ENCODE data around the gene OR2J1.
"Not testable (repeated sequence)": the region's sequence is repeated elsewhere in the genome, so short reads cannot be mapped to it uniquely, and the experiment has no call there.

The OR2J1 gene

DNA sequence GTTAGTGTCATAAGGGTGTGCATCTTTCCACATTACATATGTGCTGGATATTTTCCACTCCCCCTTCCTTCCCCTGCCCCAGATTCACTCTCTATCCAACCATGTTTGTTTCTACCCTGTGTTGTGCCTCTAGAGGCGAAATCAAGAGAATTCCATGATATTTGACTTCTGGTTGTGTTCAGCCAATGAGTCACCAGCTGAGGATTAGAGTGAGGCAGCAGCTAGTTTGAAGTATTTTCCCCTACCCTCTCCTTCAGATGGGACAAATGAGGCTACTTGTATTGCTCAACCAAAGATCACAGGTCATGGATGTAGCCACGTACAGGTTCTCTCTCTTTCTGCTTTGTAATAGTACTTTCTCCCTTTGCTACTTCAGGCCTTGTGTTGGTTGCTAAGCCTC lies 46.9 kb downstream of the OR2J1 start:
- no CpG with 5 or more reads among the region's 2 CpGs for WGBS (ENCODE audit: extremely low coverage, insufficient coverage, low lambda C conversion rate)
- H2BK5ac ChIP-seq (ENCODE audit: low read length), result no peak overlapping the region
- H3K4me3 ChIP-seq (ENCODE audit: low read length), result no peak overlapping the region
- no peak overlapping the region for H3K4me2 ChIP-seq (ENCODE audit: low read length)
- no peak overlapping the region for H2BK15ac ChIP-seq (replicated peaks; ENCODE audit: low read depth)
- H3K23ac ChIP-seq (ENCODE audit: low read length), result no peak overlapping the region
- H3K4me1 ChIP-seq (ENCODE audit: control insufficient read depth, low read depth, low read length), result no peaks in the 10 kb centered on the region
- H3K56ac ChIP-seq (ENCODE audit: low read length), result no peak overlapping the region
- H4K8ac ChIP-seq (ENCODE audit: low read depth, low read length), result no peak overlapping the region
- H3K36me3 ChIP-seq (ENCODE audit: control insufficient read depth, insufficient read depth, low read length), result no peaks in the 10 kb centered on the region
- H3K79me1 ChIP-seq (ENCODE audit: low read length), result no peaks in the 10 kb centered on the region
- no peak overlapping the region for H3K18ac ChIP-seq (ENCODE audit: low read length)
- no peak overlapping the region for H3K9ac ChIP-seq (ENCODE audit: low read length)
- H3K4ac ChIP-seq (ENCODE audit: low read depth, low read length), result no peak overlapping the region
- peak; percentile 15 for DNase-seq
- H4K5ac ChIP-seq (ENCODE audit: low read length), result no peak overlapping the region
- H2BK120ac ChIP-seq (ENCODE audit: low read depth, low read length), result no peak overlapping the region
- H2AK5ac ChIP-seq (ENCODE audit: low read length), result no peak overlapping the region
- no peak overlapping the region for H3K27ac ChIP-seq (ENCODE audit: low read depth, low read length)
- no peaks in the 10 kb centered on the region for H3K79me2 ChIP-seq (ENCODE audit: control insufficient read depth, insufficient read depth, low read length)
- no peaks in the 10 kb centered on the region for H3K27me3 ChIP-seq (ENCODE audit: insufficient read depth, low read length, poor library complexity)

GRCh38 chr6:29147074-29147473 lies 47.8 kb downstream of the OR2J1 start:
- DNase-seq, result no peak
- Histone ChIP-seq H3K4me1 (ENCODE audit: control insufficient read depth, low read depth, low read length) (no peaks in the 10 kb centered on the region), H3K27me3 (ENCODE audit: insufficient read depth, low read length, poor library complexity) (no peaks in the 10 kb centered on the region), H3K27ac (ENCODE audit: low read depth, low read length) (no peak overlapping the region), H3K23ac (ENCODE audit: low read length) (no peak overlapping the region), H3K18ac (ENCODE audit: low read length) (no peak overlapping the region), H3K79me2 (ENCODE audit: control insufficient read depth, insufficient read depth, low read length) (no peaks in the 10 kb centered on the region), H3K9ac (ENCODE audit: low read length) (no peak overlapping the region), H2BK120ac (ENCODE audit: low read depth, low read length) (no peak overlapping the region), H3K79me1 (ENCODE audit: low read length) (no peaks in the 10 kb centered on the region), H4K5ac (ENCODE audit: low read length) (no peak overlapping the region), H4K8ac (ENCODE audit: low read depth, low read length) (no peak overlapping the region), H3K36me3 (ENCODE audit: control insufficient read depth, insufficient read depth, low read length) (no peaks in the 10 kb centered on the region), H3K4ac (ENCODE audit: low read depth, low read length) (no peak overlapping the region), H3K4me3 (ENCODE audit: low read length) (no peak overlapping the region), H3K56ac (ENCODE audit: low read length) (no peak overlapping the region), H2AK5ac (ENCODE audit: low read length) (no peak overlapping the region), H3K4me2 (ENCODE audit: low read length) (no peak overlapping the region), H2BK5ac (ENCODE audit: low read length) (no peak overlapping the region), H2BK15ac (replicated peaks; ENCODE audit: low read depth) (no peak overlapping the region)
- WGBS (ENCODE audit: extremely low coverage, insufficient coverage, low lambda C conversion rate), result no CpG with 5 or more reads among the region's 3 CpGs

GRCh38 chr6:29149444-29149843 lies 50.2 kb downstream of the OR2J1 start:
- H2AK5ac ChIP-seq (ENCODE audit: low read length); H3K4ac ChIP-seq (ENCODE audit: low read depth, low read length); H4K8ac ChIP-seq (ENCODE audit: low read depth, low read length); H2BK5ac ChIP-seq (ENCODE audit: low read length); H3K4me3 ChIP-seq (ENCODE audit: low read length); H4K5ac ChIP-seq (ENCODE audit: low read length); H3K56ac ChIP-seq (ENCODE audit: low read length); H3K27me3 ChIP-seq (ENCODE audit: insufficient read depth, low read length, poor library complexity); H3K79me2 ChIP-seq (ENCODE audit: control insufficient read depth, insufficient read depth, low read length); H3K36me3 ChIP-seq (ENCODE audit: control insufficient read depth, insufficient read depth, low read length); H3K4me2 ChIP-seq (ENCODE audit: low read length); H3K23ac ChIP-seq (ENCODE audit: low read length); H3K18ac ChIP-seq (ENCODE audit: low read length); DNase-seq; H2BK120ac ChIP-seq (ENCODE audit: low read depth, low read length); H2BK15ac ChIP-seq (replicated peaks; ENCODE audit: low read depth); H3K9ac ChIP-seq (ENCODE audit: low read length); H3K27ac ChIP-seq (ENCODE audit: low read depth, low read length); H3K79me1 ChIP-seq (ENCODE audit: low read length); H3K4me1 ChIP-seq (ENCODE audit: control insufficient read depth, low read depth, low read length): not testable (repeated sequence)
- no CpG with 5 or more reads among the region's 3 CpGs for WGBS (ENCODE audit: extremely low coverage, insufficient coverage, low lambda C conversion rate)

Measured in mesendoderm (in vitro differentiated cells).